Mesothelial cell of epicardium (in vitro differentiated cells): Measurements from ENCODE around the gene HDAC7. TPM values are rescaled to one million over a fixed set of nuclear protein-coding genes. Genes with fewer than 3 reads are reported as not detected.

Source experiments
- DNase-seq, 2 experiments: peaks; one replicate each; pipeline ENCODE4 v3.0.0; 2021; ENCODE audit warnings: low spot score in 2 of 2; ENCODE audit not compliant: unreplicated experiment in 2 of 2
- H3K27ac Mint-ChIP-seq: 2 replicates; pipeline ENCODE4 v1.8.0; 2021; ENCODE audit warnings: mixed read lengths
- H3K27me3 Mint-ChIP-seq: 2 replicates; pipeline ENCODE4 v1.8.0; 2021; ENCODE audit warnings: low read depth, mixed read lengths
- H3K36me3 Mint-ChIP-seq: 2 replicates; pipeline ENCODE4 v1.8.0; 2021; ENCODE audit warnings: mixed read lengths
- H3K4me1 Mint-ChIP-seq: 2 replicates; pipeline ENCODE4 v1.8.0; 2021; ENCODE audit warnings: mixed read lengths
- H3K4me3 Mint-ChIP-seq: 2 replicates; pipeline ENCODE4 v1.8.0; 2021; ENCODE audit warnings: mild to moderate bottlenecking, moderate library complexity, mixed read lengths
- H3K9me3 Mint-ChIP-seq: 2 replicates; pipeline ENCODE4 v1.8.0; 2021; ENCODE audit warnings: mixed read lengths
- CTCF ChIP-seq: fragments of 200-600 bp; sonication (generic); IDR thresholded peaks from one replicate; pipeline ENCODE4 v1.5.0; 2021; ENCODE audit warnings: antibody characterized with exemption; ENCODE audit not compliant: unreplicated experiment
- total RNA-seq: library from RNA; stranded (reverse); gene quantifications from 3 replicates; pipeline ENCODE4 v1.2.1, GENCODE V29; 2021

HDAC7 gene
- total RNA-seq, 1 donor from 2014 or later = 132 TPM

- H3K27me3 Mint-ChIP-seq = no peaks in the 10 kb centered on the region
- peaks cover 4% of the 10 kb centered on the region for H3K36me3 Mint-ChIP-seq
- DNase-seq = no peak
- no peaks in the 10 kb centered on the region for H3K9me3 Mint-ChIP-seq
- peaks cover 32% of the 10 kb centered on the region for H3K4me1 Mint-ChIP-seq
- H3K4me3 Mint-ChIP-seq = no peak overlapping the region
- H3K27ac Mint-ChIP-seq = no peak overlapping the region
- TF ChIP-seq CTCF = no peak
Measured at GRCh38 chr12:47801170-47801903, 18.4 kb downstream of the HDAC7 start.

- Mint-ChIP-seq H3K4me3 (no peak overlapping the region), H3K4me1 (peaks cover 32% of the 10 kb centered on the region), H3K27ac (no peak overlapping the region), H3K27me3 (no peaks in the 10 kb centered on the region), H3K9me3 (no peaks in the 10 kb centered on the region), H3K36me3 (peaks cover 4% of the 10 kb centered on the region)
- TF ChIP-seq CTCF = no peak
- no peak for DNase-seq
Measured at GRCh38 chr12:47800582-47800981, 19.1 kb downstream of the HDAC7 start.

- H3K27me3 Mint-ChIP-seq = no peaks in the 10 kb centered on the region
- H3K4me1 Mint-ChIP-seq = peaks cover 26% of the 10 kb centered on the region
- H3K4me3 Mint-ChIP-seq = no peak overlapping the region
- no peaks in the 10 kb centered on the region for H3K9me3 Mint-ChIP-seq
- H3K36me3 Mint-ChIP-seq = peaks cover 4% of the 10 kb centered on the region
- DNase-seq = no peak
- H3K27ac Mint-ChIP-seq = no peak overlapping the region
- TF ChIP-seq CTCF = no peak
Measured at GRCh38 chr12:47799357-47799955, 20.2 kb downstream of the HDAC7 start.

GRCh38 chr12:47798382-47798948 is 21.2 kb downstream of the HDAC7 start:
- TF ChIP-seq CTCF = no peak
- Mint-ChIP-seq H3K9me3 (no peaks in the 10 kb centered on the region), H3K4me3 (no peak overlapping the region), H3K27ac (no peak overlapping the region), H3K36me3 (peaks cover 9% of the 10 kb centered on the region), H3K27me3 (no peaks in the 10 kb centered on the region), H3K4me1 (peaks cover 17% of the 10 kb centered on the region)
- no peak for DNase-seq

- TF ChIP-seq CTCF = no peak
- peaks cover 7% of the 10 kb centered on the region for H3K4me1 Mint-ChIP-seq
- H3K27me3 Mint-ChIP-seq = no peaks in the 10 kb centered on the region
- H3K27ac Mint-ChIP-seq = no peak overlapping the region
- H3K9me3 Mint-ChIP-seq = no peaks in the 10 kb centered on the region
- H3K36me3 Mint-ChIP-seq = peaks cover 13% of the 10 kb centered on the region
- no peak for DNase-seq
- no peak overlapping the region for H3K4me3 Mint-ChIP-seq
Measured at GRCh38 chr12:47797441-47797840, 22.3 kb downstream of the HDAC7 start.
